Left ventricle myocardium inferior (tissue), 1 donor: Measurements from ENCODE around the gene ACAN. TPM values are rescaled to one million over a fixed set of nuclear protein-coding genes. Genes with fewer than 3 reads are reported as not detected.
A peak's percentile ranks its signal among the peaks of the same experiment; 100 is the strongest.

Experiments used
- DNase-seq: peaks from one replicate; pipeline ENCODE4 v3.0.0-alpha.2; 2020
- H3K27ac ChIP-seq: fragments of 200-600 bp; replicated peaks from 2 replicates; pipeline ENCODE4 v1.8.0; 2021
- H3K27me3 ChIP-seq: fragments of 200-600 bp; 2 replicates; pipeline ENCODE4 v1.8.0; 2021; ENCODE audit warnings: low read depth
- H3K36me3 ChIP-seq: fragments of 200-600 bp; 2 replicates; pipeline ENCODE4 v1.8.0; 2021
- H3K4me1 ChIP-seq: fragments of 200-600 bp; 2 replicates; pipeline ENCODE4 v1.8.0; 2021
- H3K4me3 ChIP-seq: fragments of 200-600 bp; 2 replicates; pipeline ENCODE4 v1.8.0; 2021; ENCODE audit warnings: mild to moderate bottlenecking, moderate library complexity
- H3K9me3 ChIP-seq: fragments of 200-600 bp; replicated peaks from 2 replicates; pipeline ENCODE4 v1.8.0; 2021
- intact Hi-C: fragments of 100-400 bp; cut with micrococcal nuclease; formaldehyde crosslinking; loops from one replicate; pipeline ENCODE4 v1.11.0; 2022
- total RNA-seq: library from RNA; stranded (reverse); fragmentation: NEBNext Ultra II Directional; extraction: Animal tissue kit (Norgen Biotek cat#: 25700); gene quantifications from one replicate; pipeline ENCODE4 v1.2.1, GENCODE V29; 2021
- TF ChIP-seq, protein P1 (sequence below): fragments of 200-600 bp; IDR thresholded peaks from 2 replicates; pipeline ENCODE4 v1.8.0; 2021; ENCODE audit warnings: antibody characterized with exemption, mild to moderate bottlenecking, borderline replicate concordance
- donor health status: DM: no; HTN: yes; CAD: no; lungs with severe emphysema.

Gene ACAN
- total RNA-seq, 1 donor from 2014 or later = not detected

DNA sequence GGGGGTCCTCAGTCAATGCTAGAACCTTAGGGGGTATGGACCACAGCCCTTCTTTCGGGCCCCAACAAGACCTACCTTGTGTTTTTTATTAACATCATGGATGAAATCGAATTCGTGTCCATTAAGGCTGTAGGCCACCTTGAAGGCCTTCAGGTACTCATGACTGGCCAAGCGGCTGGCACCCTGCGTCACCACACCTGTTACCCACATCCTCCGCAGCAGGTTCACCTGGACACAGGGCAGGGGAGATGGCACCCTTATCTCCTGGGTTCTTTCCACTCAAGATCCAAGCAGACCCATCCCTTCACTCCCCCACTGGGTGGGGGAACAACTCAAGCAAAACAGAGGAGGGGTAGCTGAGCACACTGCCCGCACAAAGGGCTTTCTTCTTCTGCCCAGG lies 103.3 kb downstream of the ACAN start:
- DNase-seq = no peak
- TF ChIP-seq, protein P1, sequence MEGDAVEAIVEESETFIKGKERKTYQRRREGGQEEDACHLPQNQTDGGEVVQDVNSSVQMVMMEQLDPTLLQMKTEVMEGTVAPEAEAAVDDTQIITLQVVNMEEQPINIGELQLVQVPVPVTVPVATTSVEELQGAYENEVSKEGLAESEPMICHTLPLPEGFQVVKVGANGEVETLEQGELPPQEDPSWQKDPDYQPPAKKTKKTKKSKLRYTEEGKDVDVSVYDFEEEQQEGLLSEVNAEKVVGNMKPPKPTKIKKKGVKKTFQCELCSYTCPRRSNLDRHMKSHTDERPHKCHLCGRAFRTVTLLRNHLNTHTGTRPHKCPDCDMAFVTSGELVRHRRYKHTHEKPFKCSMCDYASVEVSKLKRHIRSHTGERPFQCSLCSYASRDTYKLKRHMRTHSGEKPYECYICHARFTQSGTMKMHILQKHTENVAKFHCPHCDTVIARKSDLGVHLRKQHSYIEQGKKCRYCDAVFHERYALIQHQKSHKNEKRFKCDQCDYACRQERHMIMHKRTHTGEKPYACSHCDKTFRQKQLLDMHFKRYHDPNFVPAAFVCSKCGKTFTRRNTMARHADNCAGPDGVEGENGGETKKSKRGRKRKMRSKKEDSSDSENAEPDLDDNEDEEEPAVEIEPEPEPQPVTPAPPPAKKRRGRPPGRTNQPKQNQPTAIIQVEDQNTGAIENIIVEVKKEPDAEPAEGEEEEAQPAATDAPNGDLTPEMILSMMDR = no peak
- no peaks in the 10 kb centered on the region for H3K27me3 ChIP-seq
- intact Hi-C loops = loop anchor here (10.0 kb wide), 1 partner anchor 268 kb away; no protein-coding TSS in a partner anchor
- peak overlapping the region; percentile 78 for H3K4me3 ChIP-seq
- peak overlapping the region; percentile 95 for H3K27ac ChIP-seq
- H3K4me1 ChIP-seq = peaks cover 96% of the 10 kb centered on the region
- H3K9me3 ChIP-seq = no peaks in the 10 kb centered on the region
- H3K36me3 ChIP-seq = peaks cover 78% of the 10 kb centered on the region

DNA sequence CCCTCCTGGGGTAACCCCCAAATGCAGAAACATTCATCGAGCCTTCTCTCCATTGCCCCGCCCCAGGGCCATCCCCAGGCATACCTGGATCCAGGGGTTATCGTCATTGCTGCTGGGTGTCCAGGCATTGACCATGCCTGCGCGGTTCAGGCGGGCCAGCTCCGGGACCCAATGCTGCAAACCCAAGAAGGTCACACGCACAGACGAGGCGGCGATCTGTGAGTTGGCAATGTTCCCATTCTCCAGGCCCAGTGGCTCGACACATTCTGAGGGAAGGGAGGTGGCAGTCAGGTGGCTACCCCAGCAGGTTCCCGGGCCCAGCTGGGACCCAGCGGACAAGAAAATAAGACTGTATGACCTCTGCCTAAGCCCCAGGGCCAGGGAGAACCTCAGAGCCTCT lies 103.9 kb downstream of the ACAN start:
- TF ChIP-seq, protein P1 = no peak
- H3K36me3 ChIP-seq = peaks cover 73% of the 10 kb centered on the region
- H3K4me1 ChIP-seq = peaks cover 98% of the 10 kb centered on the region
- intact Hi-C loops = loop anchor here (10.0 kb wide), 1 partner anchor 268 kb away; no protein-coding TSS in a partner anchor
- no peaks in the 10 kb centered on the region for H3K27me3 ChIP-seq
- H3K4me3 ChIP-seq = peak overlapping the region; percentile 78
- H3K9me3 ChIP-seq = no peaks in the 10 kb centered on the region
- peak overlapping the region; percentile 95 for H3K27ac ChIP-seq
- DNase-seq = no peak

DNA sequence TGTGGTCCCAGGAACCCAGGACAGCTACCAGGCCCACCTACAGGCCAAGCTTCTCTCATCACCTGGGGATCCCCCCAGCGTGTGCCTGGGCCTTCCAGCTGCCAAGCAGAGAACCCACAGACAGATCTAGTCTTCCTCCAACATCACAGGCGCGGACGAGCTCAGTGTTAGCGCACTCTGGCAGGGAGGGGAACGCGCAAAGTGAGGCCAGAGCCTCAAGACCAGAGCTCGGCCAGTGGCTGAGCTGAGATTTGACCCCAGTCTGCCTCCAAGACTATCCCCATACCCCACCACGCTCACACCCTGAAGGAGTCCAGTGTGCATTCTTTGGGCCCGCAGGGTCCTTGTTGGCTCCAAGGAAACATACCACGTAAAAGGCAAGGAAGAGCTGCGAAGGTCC lies 104.9 kb downstream of the ACAN start:
- H3K27me3 ChIP-seq = no peaks in the 10 kb centered on the region
- H3K4me1 ChIP-seq = peaks cover 98% of the 10 kb centered on the region
- H3K27ac ChIP-seq = peak overlapping the region; percentile 95
- TF ChIP-seq, protein P1 = no peak
- peak overlapping the region; percentile 78 for H3K4me3 ChIP-seq
- no peaks in the 10 kb centered on the region for H3K9me3 ChIP-seq
- intact Hi-C loops = loop anchor here (10.0 kb wide), 1 partner anchor 267 kb away; no protein-coding TSS in a partner anchor
- peaks cover 63% of the 10 kb centered on the region for H3K36me3 ChIP-seq
- no peak for DNase-seq

- H3K4me3 ChIP-seq = peak overlapping the region; percentile 78
Measured at GRCh38 chr15:88908697-88909621, 105.7 kb downstream of the ACAN start.

More at GRCh38 chr15:88908697-88909621, 105.7 kb downstream of the ACAN start:
- Histone ChIP-seq H3K9me3 (no peaks in the 10 kb centered on the region), H3K27me3 (no peaks in the 10 kb centered on the region), H3K27ac (peak overlapping the region; percentile 95), H3K36me3 (peaks cover 54% of the 10 kb centered on the region), H3K4me1 (peaks cover 100% of the 10 kb centered on the region)
- DNase-seq = no peak
- TF ChIP-seq, protein P1 = no peak
- intact Hi-C loops = loop anchor here (10.0 kb wide), 1 partner anchor 266 kb away; no protein-coding TSS in a partner anchor
